Immature natural killer cell (primary cell): ENCODE measurements around the gene GLYAT. TPM values are rescaled to one million over a fixed set of nuclear protein-coding genes. Genes with fewer than 3 reads are reported as not detected.
A peak's percentile ranks its signal among the peaks of the same experiment; 100 is the strongest.
"Not testable (repeated sequence)": the region's sequence is repeated elsewhere in the genome, so short reads cannot be mapped to it uniquely, and the experiment has no call there.

Source experiments
- DNase-seq, 3 donors: peaks; one replicate each; pipeline ENCODE4 v3.0.0; 2022; ENCODE audit warnings: mixed read lengths in 1 of 3
- H3K27ac Mint-ChIP-seq, 6 donors: one replicate each; pipeline ENCODE4 v1.8.0; 2020; ENCODE audit warnings: mixed read lengths in 6 of 6, mild to moderate bottlenecking in 5 of 6, inconsistent platforms in 4 of 6, moderate library complexity in 3 of 6
- H3K27me3 Mint-ChIP-seq, 3 donors: one replicate each; pipeline ENCODE4 v1.8.0; 2020 to 2021; ENCODE audit warnings: low read depth in 3 of 3, mild to moderate bottlenecking in 3 of 3, mixed read lengths in 3 of 3, moderate library complexity in 3 of 3, inconsistent platforms in 1 of 3
- H3K36me3 Mint-ChIP-seq, 3 donors: one replicate each; pipeline ENCODE4 v1.8.0; 2020; ENCODE audit warnings: mixed read lengths in 3 of 3, inconsistent platforms in 2 of 3, mild to moderate bottlenecking in 2 of 3
- H3K4me1 Mint-ChIP-seq, 2 donors: one replicate each; pipeline ENCODE4 v1.8.0; 2020; ENCODE audit warnings: inconsistent platforms in 2 of 2, mild to moderate bottlenecking in 2 of 2, mixed read lengths in 2 of 2, moderate library complexity in 1 of 2
- H3K4me3 Mint-ChIP-seq, 5 donors: one replicate each; pipeline ENCODE4 v1.8.0; 2020; ENCODE audit warnings: mild to moderate bottlenecking in 5 of 5, mixed read lengths in 5 of 5, inconsistent platforms in 3 of 5, moderate library complexity in 3 of 5
- H3K9me3 Mint-ChIP-seq, 6 donors: one replicate each; pipeline ENCODE4 v1.8.0; 2020; ENCODE audit warnings: mild to moderate bottlenecking in 6 of 6, mixed read lengths in 6 of 6, inconsistent platforms in 4 of 6, moderate library complexity in 3 of 6
- polyA plus RNA-seq, 3 donors: library from polyadenylated mRNA; unstranded; fragments of 300-500 nt; fragmentation: Illumina TruSeq; gene quantifications; one replicate each; pipeline ENCODE4 v1.2.3, GENCODE V29; 2021

The GLYAT gene
- polyA plus RNA-seq, 3 donors from 2014 or later = not detected

DNA sequence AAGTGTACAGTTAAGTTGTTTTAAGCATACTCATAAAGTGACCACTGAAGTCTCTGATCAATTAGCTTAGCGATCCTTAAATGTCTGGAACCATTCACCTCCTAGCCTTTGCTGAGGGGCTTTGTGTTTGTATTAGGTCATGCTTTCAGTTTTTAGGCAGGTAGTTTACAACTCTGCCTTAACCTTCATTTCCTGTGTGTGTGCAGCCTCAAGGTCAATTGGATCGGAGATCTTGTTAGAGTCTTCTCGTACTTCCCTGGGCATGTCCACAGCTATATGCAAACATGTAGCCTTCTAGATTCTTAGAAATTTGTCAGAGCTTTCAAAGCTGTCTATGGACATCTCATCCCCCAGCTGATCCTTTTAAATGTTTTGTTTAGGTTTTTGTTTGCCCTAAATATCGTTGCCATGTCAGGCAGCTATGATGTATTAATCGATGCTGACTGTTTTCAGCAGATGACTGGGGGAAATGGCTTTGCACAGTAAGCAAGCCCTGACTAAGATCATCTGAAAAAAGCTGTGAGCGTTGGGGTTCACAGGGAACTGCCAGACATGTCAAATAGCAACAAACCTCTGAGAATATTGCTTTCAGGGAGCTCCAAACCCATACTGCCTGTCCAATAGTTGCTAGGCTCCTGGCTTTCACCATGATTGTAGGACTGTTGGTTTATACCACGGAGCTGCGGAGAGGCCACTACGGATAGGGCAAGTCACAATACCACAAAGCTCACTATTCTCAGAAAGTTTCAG lies 45.6 kb downstream of the GLYAT start:
- Mint-ChIP-seq H3K4me3 (no peak overlapping the region), H3K36me3 (no peaks in the 10 kb centered on the region), H3K27ac (no peak overlapping the region), H3K4me1 (peaks cover 0 to 8% of the 10 kb centered on the region in 2 donors), H3K9me3 (peaks cover 0 to 6% (median 0%) of the 10 kb centered on the region in 6 donors), H3K27me3 (peaks cover under 1 to 7% (median 1%) of the 10 kb centered on the region in 3 donors)
- no peak for DNase-seq

DNA sequence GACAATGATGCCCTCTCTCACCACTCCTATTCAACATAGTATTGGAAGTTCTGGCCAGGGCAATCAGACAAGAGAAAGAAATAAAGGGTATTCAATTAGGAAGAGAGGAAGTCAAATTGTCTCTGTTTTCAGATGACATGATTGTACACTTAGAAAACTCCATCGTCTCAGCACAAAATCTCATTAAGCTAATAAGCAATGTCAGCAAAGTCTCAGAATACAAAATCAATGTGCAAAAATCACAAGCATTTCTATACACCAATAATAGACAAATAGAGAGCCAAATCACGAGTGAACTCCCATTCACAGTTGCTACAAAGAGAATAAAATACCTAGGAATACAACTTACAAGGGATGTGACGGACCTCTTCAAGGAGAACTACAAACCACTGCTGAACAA lies 49.1 kb downstream of the GLYAT start:
- not testable (repeated sequence) for DNase-seq, H3K36me3 Mint-ChIP-seq, H3K27ac Mint-ChIP-seq, H3K27me3 Mint-ChIP-seq, H3K9me3 Mint-ChIP-seq, H3K4me1 Mint-ChIP-seq, H3K4me3 Mint-ChIP-seq

DNA sequence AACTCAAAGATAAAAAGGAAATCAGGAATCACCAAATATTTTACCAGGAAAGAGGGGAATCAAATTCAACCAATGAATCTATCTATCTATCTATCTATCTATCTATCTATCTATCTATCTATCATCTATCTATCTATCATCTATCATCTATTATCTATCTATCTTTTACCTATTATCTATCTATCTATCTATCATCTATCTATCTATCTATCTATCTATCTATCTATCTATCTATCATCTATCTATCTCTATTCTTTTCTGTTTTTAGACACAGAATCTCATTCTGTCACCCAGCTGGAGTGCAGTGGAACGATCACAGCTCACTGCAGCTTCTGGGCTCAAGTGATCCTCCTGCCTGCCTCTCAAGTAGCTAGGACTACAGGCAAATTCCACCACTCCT lies 54.2 kb downstream of the GLYAT start:
- H3K4me3 Mint-ChIP-seq, H3K27me3 Mint-ChIP-seq, DNase-seq, H3K4me1 Mint-ChIP-seq, H3K36me3 Mint-ChIP-seq, H3K27ac Mint-ChIP-seq, H3K9me3 Mint-ChIP-seq: not testable (repeated sequence)

DNA sequence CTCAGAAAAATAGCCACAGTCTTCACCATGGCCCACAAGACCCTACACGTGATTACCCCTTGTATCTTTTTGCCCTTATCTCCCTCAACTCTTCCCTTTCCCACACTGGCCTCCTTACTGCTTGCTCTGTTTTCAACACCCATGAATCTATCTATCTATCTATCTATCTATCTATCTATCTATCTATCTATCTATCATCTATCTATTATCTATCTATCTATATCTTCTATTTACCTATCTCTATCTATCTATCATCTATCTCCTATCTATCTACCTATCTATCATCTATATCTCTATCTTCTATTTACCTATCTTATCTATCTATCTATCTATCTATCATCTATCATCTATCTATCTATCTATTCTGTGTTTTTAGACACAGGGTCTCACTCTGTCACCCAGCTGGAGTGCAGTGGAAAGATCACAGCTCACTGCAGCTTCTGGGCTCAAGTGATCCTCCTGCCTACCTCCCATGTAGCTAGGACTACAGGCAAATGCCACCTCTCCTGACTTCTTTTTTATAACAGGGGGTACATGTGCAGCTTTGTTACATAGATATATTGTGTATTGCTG lies 55.1 kb downstream of the GLYAT start:
- H3K9me3 Mint-ChIP-seq = no peaks in the 10 kb centered on the region
- no peaks in the 10 kb centered on the region for H3K4me1 Mint-ChIP-seq
- H3K27me3 Mint-ChIP-seq = peaks cover 0 to 5% (median 2%) of the 10 kb centered on the region in 3 donors
- no peak overlapping the region for H3K4me3 Mint-ChIP-seq
- no peak for DNase-seq
- H3K36me3 Mint-ChIP-seq = no peaks in the 10 kb centered on the region
- H3K27ac Mint-ChIP-seq = no peak overlapping the region

DNA sequence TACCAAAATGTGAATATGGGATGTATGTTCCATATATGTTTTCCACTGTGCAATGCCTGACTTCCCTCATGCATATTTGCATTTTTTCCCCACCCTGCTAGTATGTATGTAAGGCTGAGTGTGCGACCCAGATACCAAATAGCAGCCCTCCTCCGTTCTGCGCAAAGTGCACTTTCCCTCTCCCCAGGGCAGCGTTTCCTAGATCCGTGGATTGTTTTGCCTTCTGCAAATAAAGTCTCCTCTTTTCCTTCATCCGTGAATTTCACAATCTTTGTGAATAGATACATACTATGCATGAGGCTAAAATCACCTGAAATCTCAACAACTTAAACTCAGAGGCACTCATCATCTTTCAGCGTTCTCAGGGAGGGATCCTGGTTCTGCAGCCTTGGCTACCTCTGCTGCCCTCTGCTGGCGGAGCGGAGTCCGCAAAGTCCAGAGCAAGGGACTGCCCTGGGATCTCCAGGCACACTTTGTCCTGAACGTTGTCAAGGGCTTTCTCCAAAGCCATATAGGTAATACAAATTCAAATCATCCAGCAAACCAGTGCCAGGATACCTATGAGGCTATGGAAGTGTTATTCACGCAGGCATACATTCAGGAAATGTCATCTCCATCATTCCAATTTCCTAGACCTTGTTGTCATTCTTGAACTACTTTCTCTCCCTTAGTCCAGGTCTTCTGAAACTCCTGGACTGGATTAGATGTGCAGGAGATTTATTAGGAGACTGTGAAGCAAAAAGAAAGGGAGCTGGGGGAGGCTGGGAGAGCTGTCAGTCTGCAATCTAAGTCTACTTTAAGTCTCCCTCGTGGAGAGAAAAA lies 56.2 kb downstream of the GLYAT start:
- H3K4me1 Mint-ChIP-seq = no peaks in the 10 kb centered on the region

DNA sequence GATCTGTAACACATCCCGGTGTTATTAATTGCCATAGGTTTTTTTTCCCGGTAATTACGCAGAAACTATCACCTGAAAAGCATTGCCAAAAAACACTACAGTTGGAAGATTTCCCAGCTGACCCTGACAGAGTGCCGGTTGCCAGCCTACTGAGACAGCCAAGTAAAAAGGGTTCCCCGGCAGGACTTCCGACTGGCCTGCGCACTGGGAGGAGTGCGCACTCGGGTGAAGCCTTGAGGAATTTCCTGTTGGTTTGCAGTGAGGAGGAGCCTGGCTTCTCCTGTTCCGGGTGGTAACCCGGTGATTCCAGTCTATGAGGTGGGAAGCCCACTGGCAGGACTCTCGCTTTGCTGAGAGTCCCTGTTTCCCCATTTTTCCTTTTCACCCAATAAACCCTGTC lies 57.1 kb downstream of the GLYAT start:
- H3K9me3 Mint-ChIP-seq = no peaks in the 10 kb centered on the region
- peaks cover 0 to 2% (median 1%) of the 10 kb centered on the region in 3 donors for H3K27me3 Mint-ChIP-seq
- H3K27ac Mint-ChIP-seq = no peak overlapping the region
- DNase-seq = no peak
- H3K4me1 Mint-ChIP-seq = no peaks in the 10 kb centered on the region
- H3K36me3 Mint-ChIP-seq = no peaks in the 10 kb centered on the region
- no peak overlapping the region for H3K4me3 Mint-ChIP-seq

More for the DNA sequence above, 56.2 kb downstream of the GLYAT start:
- peaks cover 0 to 2% (median 1%) of the 10 kb centered on the region in 3 donors for H3K27me3 Mint-ChIP-seq
- H3K4me3 Mint-ChIP-seq = no peak overlapping the region
- no peaks in the 10 kb centered on the region for H3K36me3 Mint-ChIP-seq
- H3K27ac Mint-ChIP-seq = no peak overlapping the region
- H3K9me3 Mint-ChIP-seq = no peaks in the 10 kb centered on the region
- DNase-seq = peak; percentile 40 to 54 (median 52)

DNA sequence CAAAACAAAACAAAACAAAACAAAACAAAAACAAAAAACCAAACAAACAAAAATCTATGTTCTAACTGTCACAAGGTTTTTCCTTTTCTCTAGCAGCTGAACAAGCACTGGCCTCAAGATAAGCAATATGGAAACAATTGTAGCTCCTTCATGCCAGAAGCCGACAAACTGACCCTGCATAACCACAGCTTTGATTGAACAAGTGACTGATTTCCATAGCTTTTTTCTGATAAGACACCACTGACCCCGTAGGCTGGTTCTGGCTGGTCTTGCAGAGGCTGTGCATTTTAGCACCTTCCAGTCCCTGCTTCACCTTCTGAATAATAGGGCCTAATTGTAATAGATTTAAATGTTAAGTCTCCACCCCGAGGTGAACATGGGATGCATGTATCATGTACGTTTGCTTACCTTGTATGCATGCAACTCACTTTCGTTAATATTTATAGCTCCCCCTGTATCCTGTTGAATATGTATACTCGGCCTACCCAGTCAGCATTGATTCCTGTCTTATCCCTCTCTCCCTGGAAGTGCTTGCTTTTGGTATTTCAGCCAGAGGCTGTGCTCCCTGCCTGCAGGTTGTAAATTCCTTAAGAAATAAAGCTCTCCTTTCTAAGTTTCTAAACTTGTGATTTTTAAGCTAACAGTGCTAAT lies 59.6 kb downstream of the GLYAT start:
- no peaks in the 10 kb centered on the region for H3K27me3 Mint-ChIP-seq
- no peaks in the 10 kb centered on the region for H3K36me3 Mint-ChIP-seq
- DNase-seq = no peak
- H3K9me3 Mint-ChIP-seq = no peaks in the 10 kb centered on the region
- H3K4me1 Mint-ChIP-seq = no peaks in the 10 kb centered on the region
- H3K4me3 Mint-ChIP-seq = no peak overlapping the region
- peak overlapping the region in 1 of 6 donors; percentile 12 for H3K27ac Mint-ChIP-seq

DNA sequence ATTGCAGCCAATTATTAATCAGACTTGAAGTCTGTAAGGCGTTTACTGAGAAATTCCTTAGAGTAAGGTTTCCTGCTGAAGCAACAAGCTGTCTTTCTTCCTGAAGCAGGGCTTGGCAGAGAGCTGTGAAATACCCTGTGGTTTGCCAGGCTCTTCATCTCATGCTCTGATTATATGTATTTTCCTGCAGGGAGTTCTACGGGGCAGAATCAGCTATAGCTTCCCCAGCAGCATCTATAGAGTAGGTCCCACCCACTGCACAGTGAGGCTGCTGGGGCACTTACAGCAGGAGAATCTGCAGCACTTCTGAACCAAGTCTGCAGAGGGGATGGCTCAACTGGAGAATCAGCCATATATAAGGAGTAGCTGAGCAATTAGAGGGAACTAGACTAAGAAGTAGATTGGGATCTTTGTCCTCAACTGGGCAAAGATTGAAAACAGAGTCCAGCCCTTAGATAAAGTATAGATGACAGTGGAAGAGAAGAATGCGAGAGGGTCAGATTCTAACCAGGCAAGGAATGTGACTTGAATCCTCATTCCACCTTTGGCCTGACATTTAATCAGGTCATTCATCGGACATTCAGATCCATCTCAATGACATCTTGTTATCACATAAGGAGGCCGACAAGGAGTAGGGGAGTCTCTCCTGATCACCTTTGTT lies 71.7 kb downstream of the GLYAT start:
- Mint-ChIP-seq H3K9me3 (no peaks in the 10 kb centered on the region), H3K36me3 (no peaks in the 10 kb centered on the region), H3K4me1 (no peaks in the 10 kb centered on the region), H3K27ac (no peak overlapping the region), H3K4me3 (no peak overlapping the region), H3K27me3 (peaks cover 0 to 7% (median 5%) of the 10 kb centered on the region in 3 donors)
- DNase-seq = no peak

DNA sequence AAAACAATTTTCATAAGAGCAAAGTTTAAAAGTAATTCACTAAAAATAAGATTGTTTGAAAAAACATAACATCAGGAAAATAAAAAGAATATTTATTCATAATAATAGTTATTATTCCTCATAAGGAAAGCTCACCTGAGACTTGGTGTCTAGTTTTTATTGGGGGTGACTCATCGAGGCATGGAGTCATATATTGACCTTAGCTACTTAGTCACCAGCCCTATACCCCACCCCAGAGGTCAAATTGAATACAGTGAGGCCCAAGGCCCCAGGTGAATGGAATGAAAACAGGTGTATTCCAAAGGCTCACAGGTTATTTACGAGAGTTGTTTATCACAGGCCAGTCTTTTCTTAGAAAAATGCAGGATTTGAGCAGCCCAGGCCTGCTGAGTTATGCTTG lies 72.3 kb downstream of the GLYAT start:
- H3K36me3 Mint-ChIP-seq = no peaks in the 10 kb centered on the region
- no peak for DNase-seq
- H3K4me3 Mint-ChIP-seq = no peak overlapping the region
- no peaks in the 10 kb centered on the region for H3K9me3 Mint-ChIP-seq
- H3K27me3 Mint-ChIP-seq = peaks cover 0 to 7% (median 5%) of the 10 kb centered on the region in 3 donors
- H3K4me1 Mint-ChIP-seq = no peaks in the 10 kb centered on the region
- H3K27ac Mint-ChIP-seq = no peak overlapping the region

Other genes with a start within 250 kb of the GLYAT start
- gene OR5B21, start 223.8 kb downstream of the GLYAT start, polyA plus RNA-seq = not detected
- 100 to 1,000 TPM; 153 to 217 (median 197) TPM for gene LPXN, start 156.1 kb downstream of the GLYAT start, polyA plus RNA-seq
- gene ZFP91, start 152.9 kb downstream of the GLYAT start, polyA plus RNA-seq = 10 to 100 TPM in 2 of 3 donors, 1 to 10 TPM in 1; 6.6 to 15.4 (median 10.8) TPM
- gene CNTF, start 109.3 kb downstream of the GLYAT start, polyA plus RNA-seq = under 1 TPM in 1 of 3 donors, not detected in 2; 0.46 TPM
- gene GLYATL2, start 112.8 kb upstream of the GLYAT start, polyA plus RNA-seq = not detected
- gene GLYATL1, start 207.5 kb upstream of the GLYAT start, polyA plus RNA-seq = not detected